ENCODE results near the gene TSC22D3.

The TSC22D3 gene

GRCh38 chrX:107729558-107730297 is 45.9 kb downstream of the TSC22D3 start:
- DNase-seq, result peak; percentile 71

- no peak for DNase-seq
These were observed 47.1 kb downstream of the TSC22D3 start for GRCh38 chrX:107728371-107729099.

- DNase-seq, result no peak
These were observed 48.6 kb downstream of the TSC22D3 start for GRCh38 chrX:107726816-107727534.

- no peak for DNase-seq
These were observed 49.6 kb downstream of the TSC22D3 start for GRCh38 chrX:107725761-107726555.

- no peak for DNase-seq
These were observed 50.9 kb downstream of the TSC22D3 start for GRCh38 chrX:107724653-107725052.

- no peak for DNase-seq
These were observed 52.1 kb downstream of the TSC22D3 start for GRCh38 chrX:107723511-107723910.

GRCh38 chrX:107721966-107722707 is 53.5 kb downstream of the TSC22D3 start:
- DNase-seq, result no peak

GRCh38 chrX:107721318-107721717 is 54.3 kb downstream of the TSC22D3 start:
- DNase-seq, result peak; percentile 56

- peak; percentile 70 for DNase-seq
These were observed 57.4 kb downstream of the TSC22D3 start for GRCh38 chrX:107718156-107718621.

- DNase-seq, result peak; percentile 88
These were observed 58.5 kb downstream of the TSC22D3 start for GRCh38 chrX:107716816-107717700.

- no peak for DNase-seq
These were observed 59.4 kb downstream of the TSC22D3 start for GRCh38 chrX:107716118-107716684.

- no peak for DNase-seq
These were observed 60.1 kb downstream of the TSC22D3 start for GRCh38 chrX:107715331-107716117.

GRCh38 chrX:107714206-107714891 is 61.2 kb downstream of the TSC22D3 start:
- DNase-seq, result no peak

- DNase-seq, result no peak
These were observed 61.9 kb downstream of the TSC22D3 start for GRCh38 chrX:107713543-107714205.

GRCh38 chrX:107713203-107713542 is 62.4 kb downstream of the TSC22D3 start:
- DNase-seq, result no peak

GRCh38 chrX:107712231-107713202 is 63.1 kb downstream of the TSC22D3 start:
- no peak for DNase-seq

GRCh38 chrX:107711521-107712181 is 63.9 kb downstream of the TSC22D3 start:
- no peak for DNase-seq

All from RPMI8226 (cell line).